NB4 (cell line): ENCODE measurements around the gene RBMS1.

Experiments used
- DNase-seq: peaks from one replicate; pipeline ENCODE4 v3.0.0; 2010; ENCODE audit warnings: low read depth
- H3K4me3 ChIP-seq: one replicate; pipeline ENCODE4 v1.5.1; 2011; ENCODE audit warnings: mild to moderate bottlenecking, low read depth, low read length, moderate library complexity
- CTCF ChIP-seq: IDR thresholded peaks from one replicate; pipeline ENCODE4 v1.5.1; 2012; ENCODE audit warnings: low read depth, low read length
- MAX ChIP-seq: IDR thresholded peaks from 2 replicates; pipeline ENCODE4 v1.6.1; 2011; ENCODE audit warnings: low read depth, low read length
- MYC ChIP-seq: IDR thresholded peaks from 2 replicates; pipeline ENCODE4 v1.6.1; 2011; ENCODE audit warnings: low read depth, low read length
- POLR2A ChIP-seq: IDR thresholded peaks from 2 replicates; pipeline ENCODE4 v1.6.1; 2011; ENCODE audit warnings: mild to moderate bottlenecking; ENCODE audit not compliant: insufficient read length; ENCODE audit errors: extremely low read depth

The RBMS1 gene

GRCh38 chr2:160315337-160315736 is 178.3 kb downstream of the RBMS1 start:
- DNase-seq: no peak
- TF ChIP-seq MAX (no peak), POLR2A (no peak), MYC (no peak), CTCF (no peak)
- no peak overlapping the region for H3K4me3 ChIP-seq

GRCh38 chr2:160310118-160310828 is 183.3 kb downstream of the RBMS1 start:
- DNase-seq: no peak
- TF ChIP-seq CTCF: no peak
- TF ChIP-seq MAX: no peak
- no peak for TF ChIP-seq MYC
- TF ChIP-seq POLR2A: no peak
- H3K4me3 ChIP-seq: no peak overlapping the region

GRCh38 chr2:160309585-160309984 is 184.0 kb downstream of the RBMS1 start:
- no peak for TF ChIP-seq MYC
- TF ChIP-seq MAX: no peak
- no peak for TF ChIP-seq POLR2A
- no peak for TF ChIP-seq CTCF
- DNase-seq: no peak
- no peak overlapping the region for H3K4me3 ChIP-seq

- no peak overlapping the region for H3K4me3 ChIP-seq
- TF ChIP-seq CTCF (no peak), MAX (no peak)
- no peak for DNase-seq
These were observed 184.7 kb downstream of the RBMS1 start for GRCh38 chr2:160308915-160309314.

GRCh38 chr2:160308476-160308875 is 185.1 kb downstream of the RBMS1 start:
- TF ChIP-seq MAX (no peak), MYC (no peak), CTCF (no peak), POLR2A (no peak)
- no peak for DNase-seq
- no peak overlapping the region for H3K4me3 ChIP-seq

- H3K4me3 ChIP-seq: no peak overlapping the region
- DNase-seq: no peak
- no peak for TF ChIP-seq MAX
- TF ChIP-seq CTCF: no peak
- TF ChIP-seq POLR2A: no peak
- TF ChIP-seq MYC: no peak
These were observed 186.6 kb downstream of the RBMS1 start for GRCh38 chr2:160306985-160307384.
